HG03571 (cell line): ENCODE data around the gene RGSL1.

Experiments
- ATAC-seq: cut with Tn5 transposase; IDR thresholded peaks from one replicate; pipeline ENCODE4 v1.9.1; 2021; ENCODE audit not compliant: unreplicated experiment

RGSL1 gene

DNA sequence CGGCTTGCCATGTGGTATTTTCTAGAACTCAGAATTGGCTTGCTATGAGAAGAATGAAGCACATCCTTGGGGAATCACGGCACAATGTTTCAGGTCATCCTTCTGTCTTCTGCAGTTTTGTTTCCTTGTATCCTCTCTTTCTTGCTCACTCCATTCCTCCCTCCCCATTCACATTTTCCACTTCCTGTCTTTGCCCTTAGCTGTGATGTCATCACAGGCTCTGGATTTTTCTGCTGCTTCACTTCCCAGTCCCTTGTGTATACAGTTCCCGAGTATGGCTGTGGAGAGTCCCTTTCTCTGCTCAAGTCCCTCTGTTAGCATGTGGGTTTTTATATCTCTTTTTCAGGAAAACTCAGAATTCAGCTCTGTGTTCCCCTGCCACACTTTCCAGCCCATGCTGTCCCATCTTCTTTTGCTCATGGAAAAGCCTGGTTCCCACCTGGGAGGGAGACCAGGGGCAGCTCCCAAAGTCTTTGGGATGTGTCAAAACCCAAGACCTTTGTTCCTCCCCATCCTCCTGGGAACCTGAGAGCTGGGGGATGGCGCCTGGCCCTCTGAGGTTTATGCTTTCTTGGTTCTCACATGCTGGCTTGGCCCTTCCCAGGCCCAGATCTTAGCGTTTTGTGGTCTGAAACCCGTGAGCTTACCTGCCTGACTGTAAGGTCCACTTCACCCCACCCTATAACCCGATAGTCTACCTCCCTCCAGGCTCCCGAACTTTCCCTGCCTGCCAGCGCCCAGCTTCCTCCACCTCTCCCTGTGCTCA, 159.1 kb downstream of the RGSL1 start:
- no peak for ATAC-seq
